Astrocyte of the spinal cord (primary cell): ENCODE results near the gene PTPRD.

ENCODE experiments used
- DNase-seq: peaks from one replicate; pipeline ENCODE4 v3.0.0; 2011; ENCODE audit warnings: low read depth, low spot score
- H3K4me3 ChIP-seq: 2 replicates; pipeline ENCODE4 v1.5.1; 2011; ENCODE audit warnings: low read depth, mild to moderate bottlenecking, low read length, moderate library complexity
- in situ Hi-C: cut with HindIII; loops from 2 replicates; pipeline ENCODE4 v1.10.0; 2017; ENCODE audit warnings: low sequenced_read_pairs
- TF ChIP-seq, protein P1 (sequence below): IDR thresholded peaks from 2 replicates; pipeline ENCODE4 v1.5.1; 2012; ENCODE audit warnings: low read depth, mild to moderate bottlenecking, low read length, inconsistent platforms

The PTPRD gene

DNA sequence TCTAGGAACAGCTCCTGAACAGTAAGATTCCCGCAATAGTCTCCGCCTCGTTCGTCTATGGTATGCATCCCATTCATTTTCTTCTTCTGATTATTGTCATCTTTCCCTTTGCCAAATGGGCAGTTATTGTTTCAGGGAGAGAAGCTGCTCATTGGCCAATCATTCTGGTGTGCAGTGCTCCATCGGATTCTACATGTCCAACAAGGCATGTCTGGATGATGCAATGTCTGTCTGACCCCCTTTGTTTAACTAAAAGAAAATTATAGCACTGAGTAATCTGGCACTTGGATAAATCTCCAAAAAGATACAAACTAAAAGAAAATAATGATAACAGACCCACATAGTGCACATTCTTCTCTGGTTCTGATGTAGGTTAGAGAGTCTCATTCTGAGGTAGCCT is 2297.6 kb downstream of the PTPRD start:
- TF ChIP-seq, protein P1, sequence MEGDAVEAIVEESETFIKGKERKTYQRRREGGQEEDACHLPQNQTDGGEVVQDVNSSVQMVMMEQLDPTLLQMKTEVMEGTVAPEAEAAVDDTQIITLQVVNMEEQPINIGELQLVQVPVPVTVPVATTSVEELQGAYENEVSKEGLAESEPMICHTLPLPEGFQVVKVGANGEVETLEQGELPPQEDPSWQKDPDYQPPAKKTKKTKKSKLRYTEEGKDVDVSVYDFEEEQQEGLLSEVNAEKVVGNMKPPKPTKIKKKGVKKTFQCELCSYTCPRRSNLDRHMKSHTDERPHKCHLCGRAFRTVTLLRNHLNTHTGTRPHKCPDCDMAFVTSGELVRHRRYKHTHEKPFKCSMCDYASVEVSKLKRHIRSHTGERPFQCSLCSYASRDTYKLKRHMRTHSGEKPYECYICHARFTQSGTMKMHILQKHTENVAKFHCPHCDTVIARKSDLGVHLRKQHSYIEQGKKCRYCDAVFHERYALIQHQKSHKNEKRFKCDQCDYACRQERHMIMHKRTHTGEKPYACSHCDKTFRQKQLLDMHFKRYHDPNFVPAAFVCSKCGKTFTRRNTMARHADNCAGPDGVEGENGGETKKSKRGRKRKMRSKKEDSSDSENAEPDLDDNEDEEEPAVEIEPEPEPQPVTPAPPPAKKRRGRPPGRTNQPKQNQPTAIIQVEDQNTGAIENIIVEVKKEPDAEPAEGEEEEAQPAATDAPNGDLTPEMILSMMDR: no peak
- H3K4me3 ChIP-seq: no peak overlapping the region
- no peak for DNase-seq
- in situ Hi-C loops: no loop called here

DNA sequence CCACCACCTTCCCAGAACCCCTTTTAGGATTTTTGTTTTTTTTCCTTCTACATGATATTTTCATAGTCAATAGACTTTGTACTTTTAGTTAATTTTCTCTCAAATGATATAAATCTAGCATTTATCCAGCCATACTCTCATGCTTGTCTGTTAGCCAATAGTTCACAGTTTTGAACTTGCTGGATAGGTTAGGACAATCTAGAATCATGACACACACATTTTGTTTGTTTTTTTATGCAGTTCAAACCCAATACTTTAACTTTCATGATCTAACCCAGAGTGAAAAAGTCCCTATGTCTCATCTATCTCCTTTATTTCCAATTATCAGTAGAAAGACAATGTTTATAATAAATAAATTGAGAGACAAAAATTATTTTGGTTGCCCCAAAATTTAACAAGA is 2303.5 kb downstream of the PTPRD start:
- H3K4me3 ChIP-seq: no peak overlapping the region
- TF ChIP-seq, protein P1: no peak
- in situ Hi-C loops: no loop called here
- no peak for DNase-seq

DNA sequence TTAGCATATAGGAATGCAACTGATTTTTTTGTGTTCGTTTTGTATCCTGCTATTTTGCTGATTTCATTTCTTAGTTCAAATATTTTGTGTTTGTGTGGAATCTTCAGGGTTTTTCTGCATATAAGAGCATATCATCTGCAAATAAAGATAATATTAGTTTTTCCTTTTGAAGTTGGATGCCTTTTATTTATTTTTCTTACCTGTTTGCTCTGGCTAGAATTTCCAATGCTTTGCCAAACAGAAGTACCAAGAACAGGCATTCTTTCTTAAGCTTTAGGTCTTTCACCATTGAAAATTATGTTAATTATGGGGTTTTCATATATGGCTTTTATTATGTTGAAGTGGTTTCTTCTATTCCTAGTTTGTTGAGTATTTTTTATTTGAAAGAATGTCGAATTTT is 2308.1 kb downstream of the PTPRD start:
- no peak overlapping the region for H3K4me3 ChIP-seq

DNA sequence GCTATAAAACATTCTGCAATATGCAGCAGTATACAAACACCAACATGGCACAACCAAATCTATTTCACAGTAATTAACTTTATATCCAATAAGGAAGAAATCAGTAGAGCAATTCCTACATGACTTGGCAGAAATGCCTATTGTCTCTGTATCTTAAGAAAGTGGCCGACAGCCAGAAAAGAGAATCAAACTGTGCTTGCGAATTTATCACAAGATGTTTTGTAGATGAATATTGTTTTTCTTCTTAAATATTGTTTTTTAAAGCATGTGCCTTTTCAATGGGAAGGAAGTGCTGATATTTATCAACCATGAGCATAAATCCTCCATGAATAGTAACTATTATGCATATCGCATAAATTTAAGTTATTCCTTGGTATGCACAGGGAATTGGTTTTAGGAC is 2311.5 kb downstream of the PTPRD start:
- no peak overlapping the region for H3K4me3 ChIP-seq
- DNase-seq: no peak
- in situ Hi-C loops: no loop called here
- TF ChIP-seq, protein P1: no peak

More for the DNA sequence above, 2308.1 kb downstream of the PTPRD start:
- in situ Hi-C loops: no loop called here
- no peak for DNase-seq
- TF ChIP-seq, protein P1: no peak

DNA sequence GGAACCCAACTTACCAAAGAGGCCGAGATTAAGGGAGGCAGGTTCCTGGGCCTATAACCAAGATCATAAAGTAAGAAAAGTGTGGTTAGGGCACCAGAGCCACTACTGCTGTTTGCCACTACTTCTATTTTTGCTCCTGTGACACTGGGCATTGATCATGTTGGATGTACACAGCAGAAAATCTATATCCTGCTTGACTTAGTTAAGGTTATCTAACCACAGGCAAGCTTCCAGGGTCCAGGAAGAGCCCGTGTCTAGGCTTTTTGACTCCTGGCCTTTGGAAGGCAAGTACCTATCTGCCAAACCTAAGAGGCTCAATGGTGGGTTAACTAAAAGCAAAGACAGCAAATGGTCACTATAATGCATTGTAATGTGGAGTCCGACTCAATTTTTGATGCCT is 2315.8 kb downstream of the PTPRD start:
- no peak for DNase-seq
- in situ Hi-C loops: no loop called here
- TF ChIP-seq, protein P1: no peak
- H3K4me3 ChIP-seq: no peak overlapping the region

DNA sequence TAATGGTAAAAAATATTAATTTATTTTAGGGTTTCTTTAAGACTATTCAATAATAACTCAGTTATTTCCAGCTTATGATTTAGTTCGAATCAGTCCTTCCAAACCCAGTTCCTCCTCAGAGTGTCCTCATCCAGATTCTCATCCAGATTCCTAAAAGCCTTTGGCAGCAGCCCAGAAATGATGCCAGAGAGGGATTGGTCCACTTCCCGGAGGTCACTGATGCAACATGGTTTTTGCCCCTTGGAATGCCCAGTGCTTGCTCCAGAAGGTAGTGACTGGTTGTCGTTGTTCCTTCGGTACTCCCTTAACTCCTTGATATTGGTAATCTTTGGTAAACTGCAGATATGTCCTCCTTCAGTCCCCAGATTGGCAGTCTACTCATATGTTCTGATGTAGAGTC is 2320.1 kb downstream of the PTPRD start:
- no peak for DNase-seq
- TF ChIP-seq, protein P1: no peak
- in situ Hi-C loops: no loop called here
- H3K4me3 ChIP-seq: no peak overlapping the region

DNA sequence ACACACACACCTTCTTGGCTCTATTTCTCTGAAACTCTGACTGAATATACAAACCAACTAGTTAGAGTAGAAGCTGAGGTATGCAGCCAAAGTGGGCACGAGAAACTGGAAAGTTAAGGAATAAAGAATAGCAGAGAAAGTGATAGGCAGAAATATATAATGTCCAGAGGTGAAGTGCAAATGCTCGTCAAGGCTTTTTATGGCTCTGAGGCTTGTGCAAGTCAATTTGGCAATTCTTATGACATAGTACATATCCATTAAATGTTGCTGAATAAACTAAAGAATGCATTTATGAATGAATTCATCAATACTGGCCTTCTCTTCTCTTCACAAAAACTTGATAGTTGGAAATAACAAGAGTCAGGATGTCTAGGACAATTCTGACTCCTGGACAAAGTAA is 2323.1 kb downstream of the PTPRD start:
- H3K4me3 ChIP-seq: no peak overlapping the region
- TF ChIP-seq, protein P1: no peak
- in situ Hi-C loops: no loop called here
- no peak for DNase-seq
